HUES6 (cell line): Measurements from ENCODE around the gene DEDD2.
A peak's percentile ranks its signal among the peaks of the same experiment; 100 is the strongest.

Experiments
- H3K27ac ChIP-seq: 2 replicates; pipeline ENCODE4 v1.7.0; 2013; ENCODE audit warnings: low read depth, mild to moderate bottlenecking, low read length, inconsistent platforms
- H3K27me3 ChIP-seq: 2 replicates; pipeline ENCODE4 v1.6.1; 2013; ENCODE audit warnings: low read length; ENCODE audit not compliant: control insufficient read depth, insufficient read depth
- H3K36me3 ChIP-seq: 2 replicates; pipeline ENCODE4 v1.6.1; 2013; ENCODE audit warnings: low read length; ENCODE audit not compliant: control insufficient read depth, insufficient read depth
- H3K4me1 ChIP-seq: 2 replicates; pipeline ENCODE4 v1.6.1; 2013; ENCODE audit warnings: low read length; ENCODE audit not compliant: control insufficient read depth, insufficient read depth
- H3K4me3 ChIP-seq: 2 replicates; pipeline ENCODE4 v1.5.1; 2013; ENCODE audit warnings: low read depth, low read length
- H3K9ac ChIP-seq: one replicate; pipeline ENCODE4 v1.6.1; 2013; ENCODE audit warnings: mild to moderate bottlenecking, low read length
- H3K9me3 ChIP-seq: 2 replicates; pipeline ENCODE4 v1.6.1; 2013; ENCODE audit warnings: low read depth, low read length; ENCODE audit not compliant: control insufficient read depth, insufficient read depth

The DEDD2 gene

GRCh38 chr19:42220751-42221097 lies 3.2 kb upstream of the DEDD2 start:
- Histone ChIP-seq H3K27ac (peak overlapping the region; percentile 57; the same call in 1 of the 2 replicates), H3K9ac (peak overlapping the region; percentile 88), H3K27me3 (no peaks in the 10 kb centered on the region), H3K36me3 (peaks cover 26% of the 10 kb centered on the region), H3K4me3 (peak overlapping the region; percentile 94), H3K9me3 (no peaks in the 10 kb centered on the region), H3K4me1 (peaks cover 25% of the 10 kb centered on the region)

GRCh38 chr19:42219812-42220750 lies 2.6 kb upstream of the DEDD2 start, which contains the start of gene ZNF526:
TSS of gene ZNF526 (plus strand) at chr19:42220312. CDS start at chr19:42224404, 4,092 bp downstream.
- peak within 1 kb of the TSS; percentile 57; the same call in 1 of the 2 replicates for H3K27ac ChIP-seq

GRCh38 chr19:42216653-42217519 lies 591 bp downstream of the DEDD2 start:
- H3K27me3 ChIP-seq: no peaks in the 10 kb centered on the region
- no peaks in the 10 kb centered on the region for H3K9me3 ChIP-seq
- peak overlapping the region; percentile 91 for H3K27ac ChIP-seq
- peaks cover 25% of the 10 kb centered on the region for H3K4me1 ChIP-seq
- peaks cover 35% of the 10 kb centered on the region for H3K36me3 ChIP-seq
- peak overlapping the region; percentile 75 for H3K4me3 ChIP-seq
- peak overlapping the region; percentile 86 for H3K9ac ChIP-seq

More at GRCh38 chr19:42219812-42220750, 2.6 kb upstream of the DEDD2 start, which contains the start of gene ZNF526:
- H3K9me3 ChIP-seq: no peaks in the 10 kb centered on the region
- no peaks in the 10 kb centered on the region for H3K27me3 ChIP-seq
- peak within 1 kb of the TSS; percentile 94 for H3K4me3 ChIP-seq
- peak within 1 kb of the TSS; percentile 88 for H3K9ac ChIP-seq
- H3K36me3 ChIP-seq: peaks cover 23% of the 10 kb centered on the region
- peaks cover 25% of the 10 kb centered on the region for H3K4me1 ChIP-seq

- no peak overlapping the region for H3K4me3 ChIP-seq
- no peak overlapping the region for H3K9ac ChIP-seq
- H3K36me3 ChIP-seq: peaks cover 45% of the 10 kb centered on the region
These were observed 2.5 kb downstream of the DEDD2 start for GRCh38 chr19:42214810-42215485.

GRCh38 chr19:42212886-42213285 lies 4.6 kb downstream of the DEDD2 start:
- H3K27me3 ChIP-seq: no peaks in the 10 kb centered on the region
- peaks cover 66% of the 10 kb centered on the region for H3K36me3 ChIP-seq
- no peak overlapping the region for H3K27ac ChIP-seq
- peaks cover 10% of the 10 kb centered on the region for H3K4me1 ChIP-seq
- no peaks in the 10 kb centered on the region for H3K9me3 ChIP-seq
- no peak overlapping the region for H3K4me3 ChIP-seq
- no peak overlapping the region for H3K9ac ChIP-seq

More at GRCh38 chr19:42214810-42215485, 2.5 kb downstream of the DEDD2 start:
- no peaks in the 10 kb centered on the region for H3K27me3 ChIP-seq
- H3K9me3 ChIP-seq: no peaks in the 10 kb centered on the region
- H3K27ac ChIP-seq: no peak overlapping the region
- peaks cover 21% of the 10 kb centered on the region for H3K4me1 ChIP-seq

GRCh38 chr19:42208612-42209011 lies 8.9 kb downstream of the DEDD2 start:
- no peaks in the 10 kb centered on the region for H3K27me3 ChIP-seq
- peaks cover 5% of the 10 kb centered on the region; the same call in 1 of the 2 replicates for H3K4me1 ChIP-seq
- no peak overlapping the region for H3K9ac ChIP-seq
- H3K9me3 ChIP-seq: no peaks in the 10 kb centered on the region
- no peak overlapping the region for H3K27ac ChIP-seq
- H3K36me3 ChIP-seq: peaks cover 81% of the 10 kb centered on the region
- no peak overlapping the region for H3K4me3 ChIP-seq

GRCh38 chr19:42207767-42208271 lies 9.7 kb downstream of the DEDD2 start:
- Histone ChIP-seq H3K27me3 (no peaks in the 10 kb centered on the region), H3K4me1 (peaks cover 5% of the 10 kb centered on the region; the same call in 1 of the 2 replicates), H3K27ac (no peak overlapping the region), H3K9ac (no peak overlapping the region), H3K4me3 (no peak overlapping the region), H3K9me3 (no peaks in the 10 kb centered on the region), H3K36me3 (peaks cover 81% of the 10 kb centered on the region)

- Histone ChIP-seq H3K9ac (no peak overlapping the region), H3K27me3 (no peaks in the 10 kb centered on the region), H3K4me3 (no peak overlapping the region), H3K36me3 (peaks cover 80% of the 10 kb centered on the region), H3K4me1 (peaks cover 5% of the 10 kb centered on the region; the same call in 1 of the 2 replicates), H3K9me3 (no peaks in the 10 kb centered on the region), H3K27ac (no peak overlapping the region)
These were observed 10.4 kb downstream of the DEDD2 start for GRCh38 chr19:42206871-42207755.

- no peaks in the 10 kb centered on the region for H3K9me3 ChIP-seq
- no peak overlapping the region for H3K4me3 ChIP-seq
- peaks cover 12% of the 10 kb centered on the region for H3K4me1 ChIP-seq
- H3K9ac ChIP-seq: no peak overlapping the region
- H3K27ac ChIP-seq: no peak overlapping the region
- H3K27me3 ChIP-seq: no peaks in the 10 kb centered on the region
- peaks cover 88% of the 10 kb centered on the region for H3K36me3 ChIP-seq
These were observed 12.8 kb downstream of the DEDD2 start for GRCh38 chr19:42204664-42205063.
